ENCODE measurements around the gene KRT15. TPM values are rescaled to one million over a fixed set of nuclear protein-coding genes. Genes with fewer than 3 reads are reported as not detected.

The KRT15 gene
- total RNA-seq, 2 donors from 2014 or later = 0.68 TPM; not detected in 1

DNA sequence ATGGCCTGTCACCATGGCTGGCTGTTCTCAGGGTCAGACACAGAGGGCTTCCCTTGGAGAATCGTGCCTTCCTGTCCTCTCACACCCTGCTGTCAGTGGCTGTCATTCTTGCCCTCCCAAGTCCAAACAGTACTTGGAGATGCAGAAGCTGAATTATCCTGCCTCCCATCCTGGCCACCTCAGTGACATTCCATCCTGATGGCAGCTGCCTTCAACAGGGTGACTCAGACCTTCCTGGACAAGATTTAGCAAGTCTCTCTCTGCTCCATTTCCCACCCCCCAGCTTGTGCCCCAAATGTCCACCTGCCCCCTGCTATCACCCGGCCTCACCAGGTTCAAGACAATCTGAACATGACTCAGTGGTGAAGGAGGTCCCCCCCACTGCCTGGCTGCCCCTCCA, 24.2 kb downstream of the KRT15 start:
- Histone ChIP-seq H3K4me1 (ENCODE audit: control insufficient read depth in 1 of 2, low read depth in 2 of 2) (peaks cover 5 to 9% of the 10 kb centered on the region in 2 donors), H3K27ac (no peak overlapping the region), H3K27me3 (replicated peaks; ENCODE audit: insufficient read depth) (no peaks in the 10 kb centered on the region), H3K36me3 (no peaks in the 10 kb centered on the region), H3K4me3 (no peak overlapping the region), H3K9me3 (no peaks in the 10 kb centered on the region)
- TF ChIP-seq, protein P1, sequence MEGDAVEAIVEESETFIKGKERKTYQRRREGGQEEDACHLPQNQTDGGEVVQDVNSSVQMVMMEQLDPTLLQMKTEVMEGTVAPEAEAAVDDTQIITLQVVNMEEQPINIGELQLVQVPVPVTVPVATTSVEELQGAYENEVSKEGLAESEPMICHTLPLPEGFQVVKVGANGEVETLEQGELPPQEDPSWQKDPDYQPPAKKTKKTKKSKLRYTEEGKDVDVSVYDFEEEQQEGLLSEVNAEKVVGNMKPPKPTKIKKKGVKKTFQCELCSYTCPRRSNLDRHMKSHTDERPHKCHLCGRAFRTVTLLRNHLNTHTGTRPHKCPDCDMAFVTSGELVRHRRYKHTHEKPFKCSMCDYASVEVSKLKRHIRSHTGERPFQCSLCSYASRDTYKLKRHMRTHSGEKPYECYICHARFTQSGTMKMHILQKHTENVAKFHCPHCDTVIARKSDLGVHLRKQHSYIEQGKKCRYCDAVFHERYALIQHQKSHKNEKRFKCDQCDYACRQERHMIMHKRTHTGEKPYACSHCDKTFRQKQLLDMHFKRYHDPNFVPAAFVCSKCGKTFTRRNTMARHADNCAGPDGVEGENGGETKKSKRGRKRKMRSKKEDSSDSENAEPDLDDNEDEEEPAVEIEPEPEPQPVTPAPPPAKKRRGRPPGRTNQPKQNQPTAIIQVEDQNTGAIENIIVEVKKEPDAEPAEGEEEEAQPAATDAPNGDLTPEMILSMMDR (IDR thresholded peaks at IDR 0.05) = no peak
- DNase-seq (ENCODE audit: low spot score) (no peak), ATAC-seq (ENCODE audit: insufficient number of reproducible peaks, low FRiP score, low read depth) (no peak)

DNA sequence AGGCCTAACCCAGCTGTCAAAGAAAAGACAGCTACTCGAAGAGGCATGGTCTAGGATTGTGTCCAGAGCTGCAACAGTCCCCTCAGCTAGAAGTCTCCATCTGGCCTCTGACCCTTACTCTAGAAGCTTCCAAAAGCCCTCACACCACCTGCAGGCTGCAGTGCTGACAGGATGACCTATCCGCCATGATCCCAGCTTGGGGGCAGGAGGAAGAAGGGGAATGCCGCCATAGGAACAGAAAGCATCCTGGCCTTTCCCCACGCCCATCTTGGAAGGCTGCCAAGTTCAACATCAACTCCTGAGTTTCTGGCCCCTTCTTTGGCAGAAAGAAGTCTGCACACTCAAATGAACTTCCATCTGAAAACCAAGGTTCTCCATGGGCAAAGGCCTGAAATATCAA, 25.9 kb downstream of the KRT15 start:
- DNase-seq (ENCODE audit: low spot score) (no peak), ATAC-seq (ENCODE audit: insufficient number of reproducible peaks, low FRiP score, low read depth) (no peak)
- H3K4me3 ChIP-seq = no peak overlapping the region
- H3K9me3 ChIP-seq = no peaks in the 10 kb centered on the region
- H3K27ac ChIP-seq = no peak overlapping the region
- no peaks in the 10 kb centered on the region for H3K27me3 ChIP-seq (replicated peaks; ENCODE audit: insufficient read depth)
- no peaks in the 10 kb centered on the region for H3K36me3 ChIP-seq
- peaks cover 5 to 9% of the 10 kb centered on the region in 2 donors for H3K4me1 ChIP-seq (ENCODE audit: control insufficient read depth in 1 of 2, low read depth in 2 of 2)
- TF ChIP-seq, protein P1 (IDR thresholded peaks at IDR 0.05) = no peak

DNA sequence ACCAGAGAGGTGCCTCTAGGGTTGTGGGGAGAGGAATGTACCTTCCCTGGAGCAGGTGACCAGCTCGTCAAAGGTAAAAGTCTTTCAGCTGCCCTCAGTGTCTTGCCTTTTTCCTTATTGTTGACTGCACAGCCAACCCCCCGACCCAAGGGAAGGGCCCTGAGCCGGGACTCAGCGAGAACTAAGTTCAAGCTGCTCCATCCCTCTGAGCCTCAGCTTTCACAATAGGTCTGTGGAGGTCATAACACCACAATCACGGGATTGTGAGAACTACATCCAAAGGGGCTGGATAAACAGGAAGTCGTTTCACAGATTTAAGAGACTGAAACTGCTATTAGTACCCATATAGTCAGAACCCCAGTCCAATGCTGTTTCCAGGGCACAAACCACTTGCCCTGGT, 26.3 kb downstream of the KRT15 start:
- Histone ChIP-seq H3K27ac (no peak overlapping the region), H3K4me1 (ENCODE audit: control insufficient read depth in 1 of 2, low read depth in 2 of 2) (peaks cover 5 to 9% of the 10 kb centered on the region in 2 donors), H3K27me3 (replicated peaks; ENCODE audit: insufficient read depth) (no peaks in the 10 kb centered on the region), H3K4me3 (no peak overlapping the region), H3K36me3 (no peaks in the 10 kb centered on the region), H3K9me3 (no peaks in the 10 kb centered on the region)
- TF ChIP-seq, protein P1 (IDR thresholded peaks at IDR 0.05) = no peak
- ATAC-seq (ENCODE audit: insufficient number of reproducible peaks, low FRiP score, low read depth) (no peak), DNase-seq (ENCODE audit: low spot score) (no peak)

DNA sequence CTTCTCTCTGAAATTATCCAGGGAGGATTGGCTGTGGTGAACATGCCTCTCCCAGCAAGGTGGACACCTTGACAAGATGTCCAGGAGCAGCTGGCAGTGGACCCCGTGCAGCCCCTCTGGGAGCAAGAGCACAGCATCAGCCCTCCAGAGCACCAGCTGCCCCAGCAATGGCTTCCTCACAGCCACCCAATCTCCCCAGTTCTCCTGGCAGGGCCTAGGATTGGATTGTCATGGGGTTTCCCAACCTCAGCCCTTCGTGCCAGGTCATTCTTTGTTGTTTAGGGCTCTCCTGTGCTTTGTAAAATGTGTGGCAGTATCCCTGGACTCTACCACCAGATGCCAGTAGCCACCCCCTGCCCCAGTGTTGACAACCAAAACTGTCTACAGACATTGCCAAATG, 27.2 kb downstream of the KRT15 start:
- ATAC-seq (ENCODE audit: insufficient number of reproducible peaks, low FRiP score, low read depth) (no peak), DNase-seq (ENCODE audit: low spot score) (no peak)
- Histone ChIP-seq H3K4me1 (ENCODE audit: control insufficient read depth in 1 of 2, low read depth in 2 of 2) (peaks cover 5 to 9% of the 10 kb centered on the region in 2 donors), H3K4me3 (no peak overlapping the region), H3K36me3 (no peaks in the 10 kb centered on the region), H3K27me3 (replicated peaks; ENCODE audit: insufficient read depth) (no peaks in the 10 kb centered on the region), H3K27ac (no peak overlapping the region), H3K9me3 (no peaks in the 10 kb centered on the region)
- TF ChIP-seq, protein P1 (IDR thresholded peaks at IDR 0.05) = no peak

DNA sequence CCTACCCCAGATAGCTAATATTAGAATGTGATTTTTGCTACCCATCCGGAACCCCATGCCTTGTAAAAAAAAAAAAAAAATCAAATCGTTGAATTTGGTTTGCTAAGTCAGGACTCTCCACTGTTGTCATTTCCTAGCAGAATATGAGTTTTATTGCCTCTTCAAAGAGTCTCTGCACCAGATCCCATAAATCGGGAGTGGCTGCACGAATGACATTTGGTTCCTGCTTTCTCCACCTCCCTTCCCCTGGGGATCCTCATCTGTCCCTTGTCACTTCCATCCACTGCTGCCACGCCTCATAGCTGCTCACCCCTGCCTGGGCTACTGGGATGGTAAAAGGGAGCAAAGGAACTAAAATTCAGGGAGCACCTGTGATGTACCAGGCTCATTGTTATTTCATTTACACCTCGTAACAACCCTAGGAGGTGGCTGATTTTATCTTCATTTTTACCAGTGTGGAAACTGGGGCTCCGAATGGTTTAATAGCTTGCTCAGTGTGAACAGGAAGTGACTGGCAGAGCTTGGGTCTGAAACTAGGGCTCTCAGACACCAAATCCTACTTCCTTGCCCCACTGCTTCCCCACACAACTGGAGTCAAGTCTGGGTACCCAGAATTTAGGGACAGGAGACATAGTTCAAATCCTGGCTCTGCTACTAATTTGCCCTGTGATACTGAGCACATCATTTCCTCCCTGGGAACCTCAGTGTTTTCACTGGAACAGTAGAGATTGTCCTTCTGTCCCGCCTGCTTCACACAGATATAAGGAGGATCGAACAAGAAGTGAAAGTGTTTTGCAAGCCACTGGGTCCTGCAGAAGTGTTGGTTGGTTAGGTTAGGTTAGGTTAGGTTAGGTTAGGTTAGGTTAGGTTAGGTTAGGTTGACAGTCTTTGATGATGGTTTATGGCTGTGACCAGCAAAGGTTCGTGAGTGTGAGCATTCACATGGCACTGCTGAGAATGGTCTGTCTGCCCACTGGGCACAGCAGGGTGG, 28.4 kb downstream of the KRT15 start:
- TF ChIP-seq, protein P1 (IDR thresholded peaks at IDR 0.05) = no peak
- no peak for DNase-seq (ENCODE audit: low spot score)
- ATAC-seq (ENCODE audit: insufficient number of reproducible peaks, low FRiP score, low read depth) = no peak
- H3K27ac ChIP-seq = no peak overlapping the region
- H3K4me3 ChIP-seq = no peak overlapping the region
- H3K9me3 ChIP-seq = no peaks in the 10 kb centered on the region
- no peaks in the 10 kb centered on the region for H3K27me3 ChIP-seq (replicated peaks; ENCODE audit: insufficient read depth)
- H3K4me1 ChIP-seq (ENCODE audit: control insufficient read depth in 1 of 2, low read depth in 2 of 2) = peaks cover 5 to 9% of the 10 kb centered on the region in 2 donors
- H3K36me3 ChIP-seq = no peaks in the 10 kb centered on the region

Measured in thoracic aorta (tissue), 2 donors.